ENCODE measurements around the gene CNKSR1.
A peak's percentile ranks its signal among the peaks of the same experiment; 100 is the strongest.

Gene CNKSR1

GRCh38 chr1:26161415-26162219, 15.7 kb upstream of the CNKSR1 start:
- no peak for DNase-seq

GRCh38 chr1:26162220-26162709, 15.0 kb upstream of the CNKSR1 start:
- no peak for DNase-seq

- DNase-seq = no peak
Observed at GRCh38 chr1:26163684-26164035, 13.6 kb upstream of the CNKSR1 start.

- no peak for DNase-seq
Observed at GRCh38 chr1:26164036-26164860, 13.0 kb upstream of the CNKSR1 start.

- no peak for DNase-seq
Observed at GRCh38 chr1:26164861-26165842, 12.1 kb upstream of the CNKSR1 start.

GRCh38 chr1:26166719-26167281, 10.5 kb upstream of the CNKSR1 start:
- DNase-seq = no peak

- peak; percentile 36 for DNase-seq
Observed at GRCh38 chr1:26168410-26169197, 8.7 kb upstream of the CNKSR1 start, which contains the start of gene C1orf232. Gene C1orf232, minus strand, starts transcription at chr1:26168963. Its CDS starts 464 bp downstream, at chr1:26168499.

GRCh38 chr1:26169198-26169554, 8.1 kb upstream of the CNKSR1 start:
- DNase-seq = no peak

- DNase-seq = peak; percentile 39
Observed at GRCh38 chr1:26169669-26170471, 7.4 kb upstream of the CNKSR1 start, which contains the start of gene ZNF593. Gene ZNF593, plus strand, starts transcription at chr1:26169908. Its CDS starts 76 bp downstream, at chr1:26169984.

- no peak for DNase-seq
Observed at GRCh38 chr1:26170472-26170821, 6.8 kb upstream of the CNKSR1 start.

- DNase-seq = no peak
Observed at GRCh38 chr1:26171084-26172072, 5.9 kb upstream of the CNKSR1 start, which contains the start of gene ZNF593OS. Gene ZNF593OS, minus strand, starts transcription at chr1:26171832. Its CDS starts 171 bp downstream, at chr1:26171661.

- DNase-seq = no peak
Observed at GRCh38 chr1:26175346-26175745, 1.9 kb upstream of the CNKSR1 start.

- DNase-seq = no peak
Observed at GRCh38 chr1:26180010-26180506, 2.8 kb downstream of the CNKSR1 start.

- DNase-seq = no peak
Observed at GRCh38 chr1:26181586-26182382, 4.5 kb downstream of the CNKSR1 start.

- DNase-seq = no peak
Observed at GRCh38 chr1:26182383-26182696, 5.0 kb downstream of the CNKSR1 start.

- no peak for DNase-seq
Observed at GRCh38 chr1:26184086-26184485, 6.8 kb downstream of the CNKSR1 start.

- no peak for DNase-seq
Observed at GRCh38 chr1:26184883-26185282, 7.6 kb downstream of the CNKSR1 start.

GRCh38 chr1:26187882-26188281, 10.6 kb downstream of the CNKSR1 start:
- DNase-seq = no peak

Data from NCI-H1436 treated with DMSO at 0.1 percent for 48 hours (cell line).